Measurements from ENCODE around the gene SERPINB6. TPM values are rescaled to one million over a fixed set of nuclear protein-coding genes. Genes with fewer than 3 reads are reported as not detected.
A peak's percentile ranks its signal among the peaks of the same experiment; 100 is the strongest.

Gene SERPINB6
- total RNA-seq, 6 experiments from 2014 or later = 27.0 to 48.5 (median 38.7) TPM

DNA sequence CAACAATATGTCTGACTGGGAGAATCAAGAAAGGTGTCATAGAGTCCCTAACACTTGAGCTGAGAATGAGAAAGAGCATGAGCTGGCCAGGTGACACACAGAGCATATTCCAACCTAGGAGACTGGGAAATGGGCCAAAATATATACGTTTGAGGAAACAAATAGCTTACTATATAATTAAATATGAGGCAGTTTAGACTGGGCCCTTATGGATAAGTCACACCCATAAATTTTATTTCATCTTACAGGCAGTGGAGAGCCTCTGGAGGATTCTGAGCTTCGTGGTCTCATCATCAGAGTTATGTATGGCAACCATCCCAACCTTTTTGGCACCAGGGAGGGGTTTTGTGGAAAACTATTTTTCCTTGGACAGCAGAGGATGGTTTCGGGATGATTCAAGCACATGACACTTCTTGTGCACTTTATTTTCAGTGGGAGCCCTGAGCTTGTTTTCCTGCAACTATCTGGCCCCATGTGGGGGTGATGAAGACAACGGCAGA, 15.4 kb upstream of the SERPINB6 start:
- WGBS (ENCODE audit: insufficient coverage, low coverage, low lambda C conversion rate, missing lambda C conversion rate) = 49% methylated on average over 2 of the region's 4 CpGs
- no peak overlapping the region for H3K27ac ChIP-seq
- H3K4me1 ChIP-seq = peaks cover 0 to 6% (median 0%) of the 10 kb centered on the region in 4 donors
- ATAC-seq = no peak
- intact Hi-C loops (cut with DNase I) = no loop called here
- H3K27me3 ChIP-seq = no peaks in the 10 kb centered on the region
- DNase-seq = peak in 1 of 3 donors; percentile 36
- H3K4me3 ChIP-seq = no peak overlapping the region
- no peaks in the 10 kb centered on the region for H3K36me3 ChIP-seq
- no peaks in the 10 kb centered on the region for H3K9me3 ChIP-seq
- no peak for TF ChIP-seq POLR2A (IDR thresholded peaks at IDR 0.05)
- TF ChIP-seq, protein P1, sequence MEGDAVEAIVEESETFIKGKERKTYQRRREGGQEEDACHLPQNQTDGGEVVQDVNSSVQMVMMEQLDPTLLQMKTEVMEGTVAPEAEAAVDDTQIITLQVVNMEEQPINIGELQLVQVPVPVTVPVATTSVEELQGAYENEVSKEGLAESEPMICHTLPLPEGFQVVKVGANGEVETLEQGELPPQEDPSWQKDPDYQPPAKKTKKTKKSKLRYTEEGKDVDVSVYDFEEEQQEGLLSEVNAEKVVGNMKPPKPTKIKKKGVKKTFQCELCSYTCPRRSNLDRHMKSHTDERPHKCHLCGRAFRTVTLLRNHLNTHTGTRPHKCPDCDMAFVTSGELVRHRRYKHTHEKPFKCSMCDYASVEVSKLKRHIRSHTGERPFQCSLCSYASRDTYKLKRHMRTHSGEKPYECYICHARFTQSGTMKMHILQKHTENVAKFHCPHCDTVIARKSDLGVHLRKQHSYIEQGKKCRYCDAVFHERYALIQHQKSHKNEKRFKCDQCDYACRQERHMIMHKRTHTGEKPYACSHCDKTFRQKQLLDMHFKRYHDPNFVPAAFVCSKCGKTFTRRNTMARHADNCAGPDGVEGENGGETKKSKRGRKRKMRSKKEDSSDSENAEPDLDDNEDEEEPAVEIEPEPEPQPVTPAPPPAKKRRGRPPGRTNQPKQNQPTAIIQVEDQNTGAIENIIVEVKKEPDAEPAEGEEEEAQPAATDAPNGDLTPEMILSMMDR (IDR thresholded peaks at IDR 0.05) = no peak

DNA sequence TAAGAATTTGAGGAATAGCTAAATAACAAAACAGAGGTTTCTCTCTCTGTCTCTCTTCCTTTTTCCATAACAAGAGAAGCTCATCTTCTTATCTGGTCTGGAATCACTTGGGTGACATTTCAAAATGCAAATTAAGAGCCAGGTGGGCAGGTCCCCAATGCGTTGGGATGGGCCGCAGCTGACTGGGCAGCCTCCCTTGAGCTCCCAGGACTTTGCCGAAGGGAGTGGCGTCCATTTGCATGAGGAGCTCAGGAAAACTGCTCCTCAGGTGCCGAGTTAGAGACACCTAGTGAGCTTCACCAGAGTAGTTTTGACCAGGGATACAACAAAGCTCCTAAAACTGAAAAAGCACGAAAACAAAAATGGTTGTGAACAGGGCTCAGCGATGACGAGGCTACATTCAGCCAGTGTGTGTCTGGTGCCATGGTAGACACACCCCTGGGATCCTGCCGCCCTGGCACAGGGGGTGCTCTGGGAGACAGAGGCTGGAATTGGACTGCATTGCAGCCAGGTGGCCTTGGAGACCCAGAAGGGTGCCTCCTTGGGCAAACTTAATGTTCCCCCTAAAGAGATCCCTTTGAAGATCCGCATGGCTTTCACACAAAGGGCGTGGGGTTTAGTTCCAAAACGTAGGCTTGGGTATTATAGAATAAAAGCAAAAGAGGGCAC, 13.5 kb upstream of the SERPINB6 start:
- no peak for TF ChIP-seq POLR2A (IDR thresholded peaks at IDR 0.05)
- TF ChIP-seq, protein P1 (IDR thresholded peaks at IDR 0.05) = no peak
- H3K9me3 ChIP-seq = no peaks in the 10 kb centered on the region
- H3K4me3 ChIP-seq = no peak overlapping the region
- WGBS (ENCODE audit: insufficient coverage, low coverage, low lambda C conversion rate, missing lambda C conversion rate) = 74% methylated on average over 5 of the region's 12 CpGs
- H3K27ac ChIP-seq = no peak overlapping the region
- H3K4me1 ChIP-seq = peaks cover 0 to 6% (median 0%) of the 10 kb centered on the region in 4 donors
- intact Hi-C loops (cut with DNase I) = no loop called here
- H3K27me3 ChIP-seq = no peaks in the 10 kb centered on the region
- H3K36me3 ChIP-seq = no peaks in the 10 kb centered on the region
- peak in 1 of 3 donors; percentile 35 for DNase-seq
- no peak for ATAC-seq

DNA sequence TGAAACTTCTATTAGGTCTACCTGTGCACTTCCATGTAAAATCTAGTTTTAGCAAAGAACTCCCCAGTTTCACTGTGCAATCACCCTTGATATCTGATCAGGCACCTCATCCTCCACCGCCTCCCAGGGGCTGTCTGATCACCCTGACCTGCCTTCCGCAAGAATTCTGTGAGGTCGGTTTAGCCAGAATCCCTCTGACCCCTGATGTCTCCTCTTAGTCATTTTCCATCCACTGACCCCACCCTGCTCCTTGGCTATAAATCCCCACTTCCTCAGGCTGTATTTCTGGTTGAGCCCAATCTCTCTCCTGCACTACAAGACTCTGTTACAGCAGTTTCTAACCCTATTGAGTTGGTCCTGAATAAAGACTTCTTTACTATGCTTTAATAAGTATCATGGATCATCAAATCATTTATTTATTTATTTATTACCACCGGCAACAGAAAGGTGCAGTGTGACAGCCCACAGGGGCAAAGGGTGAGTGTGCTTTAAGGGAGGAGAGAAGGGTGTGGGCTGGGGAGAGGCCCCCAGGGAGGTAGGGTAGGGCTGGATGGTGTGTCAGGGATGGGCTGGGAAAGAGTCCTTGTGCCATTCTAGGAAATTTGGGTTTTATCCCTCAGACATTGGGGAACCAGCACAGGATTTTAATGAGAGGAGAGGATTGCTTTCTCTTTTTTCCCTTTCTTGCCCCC, 11.2 kb upstream of the SERPINB6 start:
- Histone ChIP-seq H3K4me3 (no peak overlapping the region), H3K9me3 (no peaks in the 10 kb centered on the region), H3K36me3 (no peaks in the 10 kb centered on the region), H3K4me1 (no peaks in the 10 kb centered on the region), H3K27me3 (no peaks in the 10 kb centered on the region), H3K27ac (no peak overlapping the region)
- TF ChIP-seq POLR2A (IDR thresholded peaks at IDR 0.05) = no peak
- TF ChIP-seq, protein P1 (IDR thresholded peaks at IDR 0.05) = no peak
- 62% methylated on average over 4 of the region's 4 CpGs for WGBS (ENCODE audit: insufficient coverage, low coverage, low lambda C conversion rate, missing lambda C conversion rate)
- ATAC-seq = peak in 1 of 4 donors; percentile 7
- intact Hi-C loops (cut with DNase I) = no loop called here
- DNase-seq = peak in 1 of 3 donors; percentile 37

DNA sequence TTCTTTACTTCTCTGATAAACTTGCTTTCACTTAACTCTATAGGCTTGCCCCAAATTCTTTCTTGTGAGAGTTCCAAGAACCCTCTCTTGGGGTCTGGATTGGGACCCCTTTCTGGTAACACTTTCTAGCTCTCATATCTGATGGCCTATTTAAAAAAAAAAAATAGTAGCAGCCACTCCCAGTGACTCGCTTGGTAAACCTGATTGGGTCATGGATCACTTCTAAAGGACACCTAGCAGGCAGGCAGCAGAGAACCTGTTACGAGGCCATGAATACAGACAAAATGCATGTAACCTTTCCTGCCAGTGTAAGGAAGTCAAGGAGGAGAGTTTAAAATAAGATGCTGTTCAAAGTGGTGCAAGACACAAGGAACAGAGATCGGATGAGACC, 9.1 kb upstream of the SERPINB6 start:
- no peak for DNase-seq
- Histone ChIP-seq H3K27me3 (no peaks in the 10 kb centered on the region), H3K9me3 (no peaks in the 10 kb centered on the region), H3K4me1 (no peaks in the 10 kb centered on the region), H3K36me3 (no peaks in the 10 kb centered on the region), H3K4me3 (no peak overlapping the region), H3K27ac (no peak overlapping the region)
- intact Hi-C loops (cut with DNase I) = no loop called here
- WGBS (ENCODE audit: insufficient coverage, low coverage, low lambda C conversion rate, missing lambda C conversion rate) = 85% methylated on average over 2 of the region's 3 CpGs
- ATAC-seq = no peak
- no peak for TF ChIP-seq POLR2A (IDR thresholded peaks at IDR 0.05)
- TF ChIP-seq, protein P1 (IDR thresholded peaks at IDR 0.05) = no peak

All from right lobe of liver (tissue), 6 donors.